Thoracic aorta (tissue), 2 donors: Measurements from ENCODE around the gene FLNC. TPM values are rescaled to one million over a fixed set of nuclear protein-coding genes. Genes with fewer than 3 reads are reported as not detected.

Experiments used
- ATAC-seq: fragments of 150-250 bp; one replicate; pipeline ENCODE4 v1.8.0; 2017; ENCODE audit warnings: low read depth; ENCODE audit not compliant: insufficient number of reproducible peaks, low FRiP score
- DNase-seq: peaks from one replicate; pipeline ENCODE4 v3.0.0-alpha.2; 2020; ENCODE audit warnings: low spot score
- H3K27ac ChIP-seq, 2 donors: fragments of 200-600 bp; sonication (generic); 1 replicate in 1 of 2; 2 replicates in 1 of 2; pipeline ENCODE4 v1.5.1; 2016; ENCODE audit warnings: mild to moderate bottlenecking in 2 of 2, moderate library complexity in 2 of 2
- H3K27me3 ChIP-seq: fragments of 200-600 bp; sonication (generic); replicated peaks from 2 replicates; pipeline ENCODE4 v1.6.0; 2016; ENCODE audit warnings: mild to moderate bottlenecking; ENCODE audit not compliant: insufficient read depth
- H3K36me3 ChIP-seq: fragments of 200-600 bp; sonication (generic); one replicate; pipeline ENCODE4 v1.5.1; 2016
- H3K4me1 ChIP-seq, 2 donors: fragments of 200-600 bp; sonication (generic); 1 replicate in 1 of 2; 2 replicates in 1 of 2; pipeline versions ENCODE4 v1.5.1 to v1.6.0; 2016; ENCODE audit warnings: low read depth in 2 of 2, mild to moderate bottlenecking in 1 of 2; ENCODE audit not compliant: control insufficient read depth in 1 of 2
- H3K4me3 ChIP-seq: fragments of 200-600 bp; sonication (generic); 2 replicates; pipeline ENCODE4 v1.5.1; 2016; ENCODE audit warnings: mild to moderate bottlenecking
- H3K9me3 ChIP-seq: fragments of 200-600 bp; sonication (generic); 2 replicates; pipeline ENCODE4 v1.5.1; 2016
- CTCF ChIP-seq: fragments of 200-600 bp; sonication (generic); IDR thresholded peaks from one replicate; pipeline ENCODE4 v1.5.1; 2019; ENCODE audit warnings: antibody characterized with exemption
- total RNA-seq, 2 donors: library from RNA; depleted of rRNA; stranded (reverse); fragments of >200 nt; gene quantifications; one replicate each; pipeline versions ENCODE4 v1.1.0 to v1.2.3, GENCODE V29; 2016

FLNC gene
- total RNA-seq, 2 donors from 2014 or later, result 157 to 273 TPM

GRCh38 chr7:128855559-128855958 lies 25.4 kb downstream of the FLNC start:
- Histone ChIP-seq H3K4me1 (peaks cover 9 to 18% of the 10 kb centered on the region in 2 donors), H3K4me3 (no peak overlapping the region), H3K27me3 (no peaks in the 10 kb centered on the region), H3K36me3 (peaks cover 61% of the 10 kb centered on the region), H3K27ac (no peak overlapping the region), H3K9me3 (no peaks in the 10 kb centered on the region)
- DNase-seq, result no peak
- ATAC-seq, result no peak
- no peak for TF ChIP-seq CTCF

- H3K27ac ChIP-seq, result no peak overlapping the region
- DNase-seq (no peak), ATAC-seq (no peak)
- H3K27me3 ChIP-seq, result no peaks in the 10 kb centered on the region
- H3K36me3 ChIP-seq, result peaks cover 55% of the 10 kb centered on the region
- no peak for TF ChIP-seq CTCF
- H3K4me3 ChIP-seq, result no peak overlapping the region
- H3K9me3 ChIP-seq, result no peaks in the 10 kb centered on the region
- H3K4me1 ChIP-seq, result peaks cover 9 to 18% of the 10 kb centered on the region in 2 donors
Observed at GRCh38 chr7:128856001-128856718, 26.0 kb downstream of the FLNC start.

GRCh38 chr7:128858380-128859231 lies 28.4 kb downstream of the FLNC start:
- peak overlapping the region; percentile 79 to 81 for H3K27ac ChIP-seq
- no peak overlapping the region for H3K4me3 ChIP-seq
- H3K27me3 ChIP-seq, result no peaks in the 10 kb centered on the region
- DNase-seq, result no peak
- no peak for ATAC-seq
- H3K4me1 ChIP-seq, result peaks cover 12 to 27% of the 10 kb centered on the region in 2 donors
- H3K9me3 ChIP-seq, result no peaks in the 10 kb centered on the region
- peaks cover 31% of the 10 kb centered on the region for H3K36me3 ChIP-seq
- TF ChIP-seq CTCF, result no peak

GRCh38 chr7:128859232-128860157 lies 29.3 kb downstream of the FLNC start:
- peaks cover 20 to 36% of the 10 kb centered on the region in 2 donors for H3K4me1 ChIP-seq
- peak overlapping the region; percentile 79 to 81 for H3K27ac ChIP-seq
- no peak overlapping the region for H3K4me3 ChIP-seq
- no peaks in the 10 kb centered on the region for H3K9me3 ChIP-seq
- H3K27me3 ChIP-seq, result no peaks in the 10 kb centered on the region
- no peak for TF ChIP-seq CTCF
- DNase-seq (no peak), ATAC-seq (no peak)
- H3K36me3 ChIP-seq, result peaks cover 22% of the 10 kb centered on the region
